Upper lobe of right lung (tissue), 1 donor: ENCODE results near the gene IMPDH2. TPM values are rescaled to one million over a fixed set of nuclear protein-coding genes. Genes with fewer than 3 reads are reported as not detected.

Experiments used
- ATAC-seq: fragments of 200-7000 bp; cut with Tn5 transposase; one replicate; pipeline ENCODE4 v1.9.1; 2020; ENCODE audit warnings: mild to moderate bottlenecking, moderate library complexity
- DNase-seq: peaks from one replicate; pipeline ENCODE4 v3.0.0-alpha.2; 2020
- H3K27ac ChIP-seq: fragments of 200-600 bp; one replicate; pipeline ENCODE4 v1.8.0; 2022
- H3K27me3 ChIP-seq: fragments of 200-600 bp; one replicate; pipeline ENCODE4 v1.8.0; 2022; ENCODE audit warnings: mild to moderate bottlenecking
- H3K36me3 ChIP-seq: fragments of 200-600 bp; one replicate; pipeline ENCODE4 v1.8.0; 2022
- H3K4me1 ChIP-seq: fragments of 200-600 bp; one replicate; pipeline ENCODE4 v1.8.0; 2022
- H3K4me3 ChIP-seq: fragments of 200-600 bp; one replicate; pipeline ENCODE4 v1.8.0; 2022; ENCODE audit warnings: mild to moderate bottlenecking
- H3K9me3 ChIP-seq: fragments of 200-600 bp; one replicate; pipeline ENCODE4 v1.8.0; 2022
- intact Hi-C: fragments of 100-400 bp; cut with DNase I; formaldehyde crosslinking; loops from one replicate; pipeline ENCODE4 v1.11.0; 2022
- total RNA-seq: library from RNA; stranded (reverse); fragmentation: NEBNext Ultra II Directional; extraction: Animal tissue kit (Norgen Biotek cat#: 25700); gene quantifications from one replicate; pipeline ENCODE4 v1.2.1, GENCODE V29; 2021
- TF ChIP-seq, protein P1 (sequence below): fragments of 200-600 bp; IDR thresholded peaks from one replicate; pipeline ENCODE4 v1.8.0; 2022; ENCODE audit warnings: antibody characterized with exemption
- donor health status: DM: no; HTN: yes; CAD: no; lungs with severe emphysema.

Gene IMPDH2
- total RNA-seq, 1 donor from 2014 or later = 107 TPM

GRCh38 chr3:48996640-48997039 is 32.6 kb downstream of the IMPDH2 start:
- intact Hi-C loops = no loop called here
- ATAC-seq (no peak), DNase-seq (no peak)
- H3K36me3 ChIP-seq = peaks cover 9% of the 10 kb centered on the region
- H3K4me3 ChIP-seq = no peak overlapping the region
- H3K9me3 ChIP-seq = no peaks in the 10 kb centered on the region
- no peak overlapping the region for H3K27ac ChIP-seq
- H3K27me3 ChIP-seq = no peaks in the 10 kb centered on the region
- peaks cover 3% of the 10 kb centered on the region for H3K4me1 ChIP-seq
- TF ChIP-seq, protein P1, sequence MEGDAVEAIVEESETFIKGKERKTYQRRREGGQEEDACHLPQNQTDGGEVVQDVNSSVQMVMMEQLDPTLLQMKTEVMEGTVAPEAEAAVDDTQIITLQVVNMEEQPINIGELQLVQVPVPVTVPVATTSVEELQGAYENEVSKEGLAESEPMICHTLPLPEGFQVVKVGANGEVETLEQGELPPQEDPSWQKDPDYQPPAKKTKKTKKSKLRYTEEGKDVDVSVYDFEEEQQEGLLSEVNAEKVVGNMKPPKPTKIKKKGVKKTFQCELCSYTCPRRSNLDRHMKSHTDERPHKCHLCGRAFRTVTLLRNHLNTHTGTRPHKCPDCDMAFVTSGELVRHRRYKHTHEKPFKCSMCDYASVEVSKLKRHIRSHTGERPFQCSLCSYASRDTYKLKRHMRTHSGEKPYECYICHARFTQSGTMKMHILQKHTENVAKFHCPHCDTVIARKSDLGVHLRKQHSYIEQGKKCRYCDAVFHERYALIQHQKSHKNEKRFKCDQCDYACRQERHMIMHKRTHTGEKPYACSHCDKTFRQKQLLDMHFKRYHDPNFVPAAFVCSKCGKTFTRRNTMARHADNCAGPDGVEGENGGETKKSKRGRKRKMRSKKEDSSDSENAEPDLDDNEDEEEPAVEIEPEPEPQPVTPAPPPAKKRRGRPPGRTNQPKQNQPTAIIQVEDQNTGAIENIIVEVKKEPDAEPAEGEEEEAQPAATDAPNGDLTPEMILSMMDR = no peak

DNA sequence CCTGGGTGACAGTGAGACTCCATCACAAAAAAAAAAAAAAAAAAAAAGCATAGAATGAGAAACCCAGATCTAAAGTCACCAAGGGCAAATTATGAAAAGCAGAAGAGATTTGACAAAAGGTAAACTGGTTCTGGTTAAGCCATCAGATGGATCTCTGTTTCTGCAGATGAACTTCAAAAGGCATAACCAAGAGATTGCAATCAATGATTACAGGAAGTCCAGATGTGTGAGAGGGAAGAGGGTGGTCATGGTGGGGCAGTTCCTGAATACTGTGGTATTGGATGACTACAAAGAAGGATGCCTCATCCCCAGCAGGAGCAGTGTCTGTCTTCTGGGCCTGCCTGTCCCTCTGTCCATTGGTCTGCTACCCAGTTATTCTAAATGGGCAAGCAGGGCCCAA is 35.4 kb downstream of the IMPDH2 start:
- Histone ChIP-seq H3K27ac (no peak overlapping the region), H3K27me3 (no peaks in the 10 kb centered on the region), H3K36me3 (peaks cover 9% of the 10 kb centered on the region), H3K9me3 (no peaks in the 10 kb centered on the region), H3K4me1 (peaks cover 20% of the 10 kb centered on the region), H3K4me3 (no peak overlapping the region)
- intact Hi-C loops = no loop called here
- TF ChIP-seq, protein P1 = no peak
- ATAC-seq (no peak), DNase-seq (no peak)

GRCh38 chr3:48991851-48992545 is 37.2 kb downstream of the IMPDH2 start:
- Histone ChIP-seq H3K4me1 (peaks cover 21% of the 10 kb centered on the region), H3K27ac (no peak overlapping the region), H3K27me3 (no peaks in the 10 kb centered on the region), H3K4me3 (peak overlapping the region; percentile 89), H3K36me3 (peaks cover 9% of the 10 kb centered on the region), H3K9me3 (no peaks in the 10 kb centered on the region)
- TF ChIP-seq, protein P1 = no peak
- intact Hi-C loops = no loop called here
- ATAC-seq = no peak
- no peak for DNase-seq

DNA sequence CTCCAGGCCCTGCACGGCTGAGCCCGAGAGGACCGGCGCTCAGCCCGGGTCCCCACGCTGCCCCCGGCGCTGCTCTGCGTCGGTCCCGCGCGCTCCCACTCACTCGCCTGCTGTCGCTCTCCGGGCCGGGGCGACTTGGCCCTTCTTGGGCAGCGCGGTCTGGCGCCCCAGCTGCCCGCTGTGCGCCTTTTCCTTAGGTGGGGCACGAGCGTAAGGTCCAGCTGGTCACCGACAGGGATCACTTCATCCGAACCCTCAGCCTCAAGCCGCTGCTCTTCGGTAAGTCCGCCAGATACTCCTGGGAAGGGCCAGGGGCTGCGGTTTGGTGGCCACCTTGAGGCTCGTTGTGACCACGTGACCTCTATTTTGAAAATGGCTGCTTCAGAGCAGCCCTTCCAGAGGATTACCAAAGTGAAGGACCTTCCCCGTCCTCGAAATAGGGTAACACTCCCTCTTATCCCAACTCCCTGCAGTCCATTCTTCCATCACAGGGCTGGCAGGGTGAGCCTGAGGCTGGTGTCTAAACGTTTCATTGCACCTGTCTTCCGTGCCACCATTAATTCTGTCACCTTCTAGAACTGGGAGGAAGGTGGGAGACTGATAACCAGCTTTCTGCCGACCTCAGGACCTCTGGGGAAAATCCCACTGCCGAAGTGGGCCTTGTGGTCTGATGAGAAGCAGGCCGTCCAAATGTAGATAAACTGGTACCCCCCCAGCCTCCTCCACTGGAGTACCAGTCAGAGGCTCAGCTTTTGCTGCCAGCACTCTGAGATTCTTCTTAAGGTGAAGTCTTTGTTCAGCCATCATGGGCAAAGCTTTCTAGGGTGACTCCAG is 38.3 kb downstream of the IMPDH2 start:
- H3K4me1 ChIP-seq = peaks cover 21% of the 10 kb centered on the region
- intact Hi-C loops = no loop called here
- peak overlapping the region; percentile 89 for H3K4me3 ChIP-seq
- DNase-seq (no peak), ATAC-seq (peak; percentile 34)
- TF ChIP-seq, protein P1 = no peak
- H3K27me3 ChIP-seq = no peaks in the 10 kb centered on the region
- H3K27ac ChIP-seq = peak overlapping the region; percentile 91
- H3K9me3 ChIP-seq = no peaks in the 10 kb centered on the region
- H3K36me3 ChIP-seq = peaks cover 10% of the 10 kb centered on the region

DNA sequence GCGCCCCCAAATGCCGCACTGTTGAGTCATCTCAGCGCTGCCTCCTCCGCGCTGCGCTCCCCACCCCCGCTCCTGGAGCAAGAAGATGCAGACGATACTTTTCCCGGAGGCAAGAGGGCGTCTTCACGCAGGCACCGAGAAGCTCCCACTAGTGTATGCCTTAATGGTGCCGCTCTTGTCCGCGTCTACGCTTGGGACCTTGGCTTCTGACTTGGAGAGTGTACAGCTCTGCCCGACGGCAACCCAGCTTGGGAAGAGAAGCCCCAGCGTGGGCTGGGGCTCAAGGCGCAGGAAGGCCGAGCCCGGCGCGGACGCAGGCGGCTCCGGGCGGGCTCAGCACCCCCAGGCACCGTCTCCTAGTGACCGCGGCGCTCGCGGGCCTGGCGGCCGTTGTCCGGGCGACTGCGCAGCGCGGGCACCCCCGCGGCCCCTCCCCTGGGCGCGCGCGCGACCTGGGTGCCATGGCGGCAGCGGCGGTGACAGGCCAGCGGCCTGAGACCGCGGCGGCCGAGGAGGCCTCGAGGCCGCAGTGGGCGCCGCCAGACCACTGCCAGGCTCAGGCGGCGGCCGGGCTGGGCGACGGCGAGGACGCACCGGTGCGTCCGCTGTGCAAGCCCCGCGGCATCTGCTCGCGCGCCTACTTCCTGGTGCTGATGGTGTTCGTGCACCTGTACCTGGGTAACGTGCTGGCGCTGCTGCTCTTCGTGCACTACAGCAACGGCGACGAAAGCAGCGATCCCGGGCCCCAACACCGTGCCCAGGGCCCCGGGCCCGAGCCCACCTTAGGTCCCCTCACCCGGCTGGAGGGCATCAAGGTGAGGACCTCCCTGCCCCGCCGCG is 39.2 kb downstream of the IMPDH2 start, which contains the start of gene P4HTM:
Gene P4HTM, plus strand, starts transcription at position 446 of the 840 bp plus-strand sequence. Its CDS starts 16 bp downstream, at position 462.
- peaks cover 21% of the 10 kb centered on the region for H3K4me1 ChIP-seq
- TF ChIP-seq, protein P1 = peak; percentile 45
- peak within 1 kb of the TSS; percentile 91 for H3K27ac ChIP-seq
- peak within 1 kb of the TSS; percentile 89 for H3K4me3 ChIP-seq
- H3K36me3 ChIP-seq = peaks cover 17% of the 10 kb centered on the region
- peak; percentile 90 for DNase-seq
- no peaks in the 10 kb centered on the region for H3K9me3 ChIP-seq
- ATAC-seq = peak; percentile 93
- intact Hi-C loops = no loop called here
- H3K27me3 ChIP-seq = no peaks in the 10 kb centered on the region
